Measurements from ENCODE around the gene SLFN11.

DNA sequence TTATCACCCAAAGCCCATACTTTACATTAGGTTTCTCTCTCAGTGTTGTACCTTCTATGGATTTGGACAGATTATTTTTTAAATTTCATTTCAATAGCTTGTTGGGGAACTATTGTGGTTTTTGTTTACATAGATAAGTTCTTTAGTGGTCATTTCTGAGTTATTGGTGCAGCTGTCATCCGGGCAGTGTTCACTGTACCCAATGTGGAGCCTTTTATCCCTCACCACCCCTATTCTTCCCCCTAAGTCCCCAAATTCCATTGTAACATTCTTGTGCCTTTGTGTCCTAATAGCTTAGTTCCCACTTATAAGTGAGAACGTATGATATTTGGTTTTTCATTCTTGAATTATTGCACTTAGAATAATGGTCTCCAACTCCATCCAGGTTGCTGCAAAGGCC is 57.5 kb downstream of the SLFN11 start:
- TF ChIP-seq, protein P1, sequence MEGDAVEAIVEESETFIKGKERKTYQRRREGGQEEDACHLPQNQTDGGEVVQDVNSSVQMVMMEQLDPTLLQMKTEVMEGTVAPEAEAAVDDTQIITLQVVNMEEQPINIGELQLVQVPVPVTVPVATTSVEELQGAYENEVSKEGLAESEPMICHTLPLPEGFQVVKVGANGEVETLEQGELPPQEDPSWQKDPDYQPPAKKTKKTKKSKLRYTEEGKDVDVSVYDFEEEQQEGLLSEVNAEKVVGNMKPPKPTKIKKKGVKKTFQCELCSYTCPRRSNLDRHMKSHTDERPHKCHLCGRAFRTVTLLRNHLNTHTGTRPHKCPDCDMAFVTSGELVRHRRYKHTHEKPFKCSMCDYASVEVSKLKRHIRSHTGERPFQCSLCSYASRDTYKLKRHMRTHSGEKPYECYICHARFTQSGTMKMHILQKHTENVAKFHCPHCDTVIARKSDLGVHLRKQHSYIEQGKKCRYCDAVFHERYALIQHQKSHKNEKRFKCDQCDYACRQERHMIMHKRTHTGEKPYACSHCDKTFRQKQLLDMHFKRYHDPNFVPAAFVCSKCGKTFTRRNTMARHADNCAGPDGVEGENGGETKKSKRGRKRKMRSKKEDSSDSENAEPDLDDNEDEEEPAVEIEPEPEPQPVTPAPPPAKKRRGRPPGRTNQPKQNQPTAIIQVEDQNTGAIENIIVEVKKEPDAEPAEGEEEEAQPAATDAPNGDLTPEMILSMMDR (conservative IDR thresholded peaks at IDR 0.05; ENCODE audit: low read depth, low read length): no peak
- TF ChIP-seq POLR2A (IDR thresholded peaks at IDR 0.05; ENCODE audit: low read depth, low read length) (no peak), CHD1 (IDR thresholded peaks at IDR 0.05; ENCODE audit: low read depth, low read length) (no peak), CEBPB (IDR thresholded peaks at IDR 0.05; ENCODE audit: low read depth, low read length) (no peak), RAD21 (IDR thresholded peaks at IDR 0.05; ENCODE audit: low read length) (no peak), MXI1 (IDR thresholded peaks at IDR 0.05; ENCODE audit: borderline replicate concordance, low read depth, low read length) (no peak), RCOR1 (IDR thresholded peaks at IDR 0.05; ENCODE audit: insufficient replicate concordance, low read length) (no peak), RFX5 (IDR thresholded peaks at IDR 0.05; ENCODE audit: low read depth, low read length) (no peak), SMC3 (IDR thresholded peaks at IDR 0.05; ENCODE audit: low read depth, low read length) (no peak), MAZ (IDR thresholded peaks at IDR 0.05; ENCODE audit: borderline replicate concordance, low read depth, low read length) (no peak), BHLHE40 (IDR thresholded peaks at IDR 0.05; ENCODE audit: low read depth, low read length) (no peak), MAFK (IDR thresholded peaks at IDR 0.05; ENCODE audit: low read depth, low read length) (no peak), NFE2L2 (IDR thresholded peaks at IDR 0.05; ENCODE audit: low read depth, low read length) (no peak)
- TF ChIP-seq, protein P2, sequence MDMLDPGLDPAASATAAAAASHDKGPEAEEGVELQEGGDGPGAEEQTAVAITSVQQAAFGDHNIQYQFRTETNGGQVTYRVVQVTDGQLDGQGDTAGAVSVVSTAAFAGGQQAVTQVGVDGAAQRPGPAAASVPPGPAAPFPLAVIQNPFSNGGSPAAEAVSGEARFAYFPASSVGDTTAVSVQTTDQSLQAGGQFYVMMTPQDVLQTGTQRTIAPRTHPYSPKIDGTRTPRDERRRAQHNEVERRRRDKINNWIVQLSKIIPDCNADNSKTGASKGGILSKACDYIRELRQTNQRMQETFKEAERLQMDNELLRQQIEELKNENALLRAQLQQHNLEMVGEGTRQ (IDR thresholded peaks at IDR 0.05; ENCODE audit: low read depth, low read length): no peak

Data from IMR-90 (cell line).